ENCODE results near the gene TNN. TPM values are rescaled to one million over a fixed set of nuclear protein-coding genes. Genes with fewer than 3 reads are reported as not detected.

The TNN gene
- total RNA-seq, 1 experiment from 2014 or later = not detected

DNA sequence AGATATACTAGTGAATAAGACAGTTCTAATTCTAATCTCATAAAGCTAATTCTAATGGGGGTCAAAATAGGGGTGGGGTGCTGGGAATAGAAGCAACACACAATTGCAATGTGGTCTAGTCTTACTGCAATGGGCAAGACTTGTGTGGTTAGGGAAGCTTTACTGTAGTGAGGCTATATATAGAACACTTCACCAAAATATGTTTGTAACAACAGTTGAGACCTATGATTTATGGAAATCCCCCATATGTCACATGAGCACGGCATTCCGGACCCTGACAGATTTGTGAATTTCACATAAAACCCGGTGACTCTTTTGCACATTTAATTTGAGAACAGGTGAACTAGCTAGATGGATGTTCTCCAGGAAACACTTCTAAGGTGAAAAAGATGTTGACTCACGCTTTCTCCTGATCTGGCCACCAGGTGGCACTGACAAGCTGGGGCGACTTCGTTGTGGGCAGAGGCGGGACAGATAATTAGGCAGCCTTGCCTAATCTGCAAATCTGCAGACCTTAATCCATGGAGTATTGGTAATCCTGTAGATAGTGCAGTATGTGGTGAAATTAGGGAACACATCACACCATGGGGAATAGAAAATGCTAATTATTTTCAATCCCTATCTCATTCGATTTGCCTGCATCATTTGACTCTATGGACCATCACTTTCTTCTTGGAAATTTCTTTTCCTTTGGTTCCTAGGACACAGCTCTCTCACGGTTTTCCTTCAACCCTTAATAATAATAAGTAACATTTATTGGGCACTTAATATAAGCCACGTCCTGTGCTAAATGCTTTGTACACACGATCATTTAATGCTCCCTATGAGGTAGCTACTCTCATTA lies 87.2 kb downstream of the TNN start:
- BruUV-seq (replicated peaks) = no TSS peak
- intact Hi-C loops (cut with micrococcal nuclease; ENCODE audit: unreplicated experiment) = loop anchor here (1.0 to 10.0 kb wide), 4 partner anchors 164 to 1688 kb away; no protein-coding TSS in a partner anchor
- no peak for TF ChIP-seq EZH2 (IDR thresholded peaks at IDR 0.05; ENCODE audit: borderline replicate concordance, low read depth, low read length, poor library complexity, severe bottlenecking)
- TF ChIP-seq, protein P1, sequence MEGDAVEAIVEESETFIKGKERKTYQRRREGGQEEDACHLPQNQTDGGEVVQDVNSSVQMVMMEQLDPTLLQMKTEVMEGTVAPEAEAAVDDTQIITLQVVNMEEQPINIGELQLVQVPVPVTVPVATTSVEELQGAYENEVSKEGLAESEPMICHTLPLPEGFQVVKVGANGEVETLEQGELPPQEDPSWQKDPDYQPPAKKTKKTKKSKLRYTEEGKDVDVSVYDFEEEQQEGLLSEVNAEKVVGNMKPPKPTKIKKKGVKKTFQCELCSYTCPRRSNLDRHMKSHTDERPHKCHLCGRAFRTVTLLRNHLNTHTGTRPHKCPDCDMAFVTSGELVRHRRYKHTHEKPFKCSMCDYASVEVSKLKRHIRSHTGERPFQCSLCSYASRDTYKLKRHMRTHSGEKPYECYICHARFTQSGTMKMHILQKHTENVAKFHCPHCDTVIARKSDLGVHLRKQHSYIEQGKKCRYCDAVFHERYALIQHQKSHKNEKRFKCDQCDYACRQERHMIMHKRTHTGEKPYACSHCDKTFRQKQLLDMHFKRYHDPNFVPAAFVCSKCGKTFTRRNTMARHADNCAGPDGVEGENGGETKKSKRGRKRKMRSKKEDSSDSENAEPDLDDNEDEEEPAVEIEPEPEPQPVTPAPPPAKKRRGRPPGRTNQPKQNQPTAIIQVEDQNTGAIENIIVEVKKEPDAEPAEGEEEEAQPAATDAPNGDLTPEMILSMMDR (conservative IDR thresholded peaks at IDR 0.05; ENCODE audit: low read depth, low read length) = peak; percentile 92
- no peaks in the 10 kb centered on the region for H3K36me3 ChIP-seq (ENCODE audit: insufficient read depth, low read length, poor library complexity, severe bottlenecking)
- ChIA-PET CTCF (interaction anchor here (0.8 to 1.8 kb wide), 5 partner anchors 9 to 165 kb away, joined by 3 to 8 read pairs (median 5); no protein-coding TSS in a partner anchor), POLR2A (ENCODE audit: low non-redundant PET) (no interaction called here)
- H3K9me3 ChIP-seq (ENCODE audit: low read depth, low read length, poor library complexity, severe bottlenecking) = no peaks in the 10 kb centered on the region
- no peak overlapping the region for H3K4me3 ChIP-seq (ENCODE audit: low read depth, low read length, poor library complexity, severe bottlenecking)
- DNase-seq (ENCODE audit: low spot score) = peak; percentile 70
- no peaks in the 10 kb centered on the region for H3K4me1 ChIP-seq (ENCODE audit: insufficient read depth, low read length, poor library complexity, severe bottlenecking)
- no peaks in the 10 kb centered on the region for H3K27me3 ChIP-seq (replicated peaks; ENCODE audit: insufficient read depth, low read depth, low read length, poor library complexity)
- H3K27ac ChIP-seq (ENCODE audit: low read depth, low read length, poor library complexity, severe bottlenecking) = no peak overlapping the region

DNA sequence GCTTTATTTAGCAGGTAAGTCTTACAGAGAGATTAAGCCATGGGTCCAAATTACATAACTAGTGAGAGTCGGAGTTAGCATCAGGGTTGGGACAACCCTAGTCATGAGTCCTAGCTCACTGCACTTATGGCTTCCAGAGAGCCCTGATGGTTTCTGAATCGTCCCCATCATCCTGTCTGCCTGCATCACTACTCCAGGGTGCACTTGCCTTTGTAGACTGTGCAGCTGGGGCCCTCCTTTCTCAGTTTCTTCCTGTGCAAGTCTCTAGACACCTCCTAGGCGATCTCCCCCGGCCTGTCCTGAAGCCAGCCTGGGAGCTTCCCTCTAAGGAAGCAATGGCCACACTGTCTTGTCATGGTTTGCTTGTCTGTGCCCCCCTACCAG lies 87.8 kb downstream of the TNN start:
- no peak for DNase-seq (ENCODE audit: low spot score)
- H3K27ac ChIP-seq (ENCODE audit: low read depth, low read length, poor library complexity, severe bottlenecking) = no peak overlapping the region
- H3K27me3 ChIP-seq (replicated peaks; ENCODE audit: insufficient read depth, low read depth, low read length, poor library complexity) = no peaks in the 10 kb centered on the region
- no TSS peak for BruUV-seq (replicated peaks)
- H3K36me3 ChIP-seq (ENCODE audit: insufficient read depth, low read length, poor library complexity, severe bottlenecking) = no peaks in the 10 kb centered on the region
- TF ChIP-seq EZH2 (IDR thresholded peaks at IDR 0.05; ENCODE audit: borderline replicate concordance, low read depth, low read length, poor library complexity, severe bottlenecking) = no peak
- TF ChIP-seq, protein P1 (conservative IDR thresholded peaks at IDR 0.05; ENCODE audit: low read depth, low read length) = no peak
- no peak overlapping the region for H3K4me3 ChIP-seq (ENCODE audit: low read depth, low read length, poor library complexity, severe bottlenecking)
- no peaks in the 10 kb centered on the region for H3K9me3 ChIP-seq (ENCODE audit: low read depth, low read length, poor library complexity, severe bottlenecking)
- CTCF ChIA-PET = interaction anchor here (0.8 to 1.8 kb wide), 6 partner anchors 9 to 219 kb away, joined by 3 to 8 read pairs (median 4); no protein-coding TSS in a partner anchor
- POLR2A ChIA-PET (ENCODE audit: low non-redundant PET) = no interaction called here
- intact Hi-C loops (cut with micrococcal nuclease; ENCODE audit: unreplicated experiment) = loop anchor here (1.0 to 10.0 kb wide), 4 partner anchors 164 to 1687 kb away; no protein-coding TSS in a partner anchor
- H3K4me1 ChIP-seq (ENCODE audit: insufficient read depth, low read length, poor library complexity, severe bottlenecking) = no peaks in the 10 kb centered on the region

DNA sequence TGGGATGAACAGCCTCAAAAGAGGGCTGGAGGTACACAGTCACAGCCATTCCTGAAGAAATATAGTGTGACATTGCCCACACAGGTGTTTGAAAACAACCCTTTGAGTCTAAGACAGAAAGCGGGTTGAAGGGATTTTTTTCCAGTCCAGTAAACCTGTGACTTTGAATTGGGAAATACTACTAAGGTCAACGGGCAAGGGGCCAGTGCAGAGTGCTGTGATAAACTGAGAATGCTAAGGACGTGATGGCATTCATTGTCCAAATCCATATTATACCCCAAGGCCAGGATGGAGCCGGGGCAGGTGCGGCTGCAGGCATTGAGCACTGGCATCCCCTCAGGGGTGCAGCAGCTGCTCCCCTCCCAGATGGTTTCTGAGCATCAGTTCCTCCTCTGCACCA lies 88.3 kb downstream of the TNN start:
- CTCF ChIA-PET = interaction anchor here (1.0 to 1.8 kb wide), 4 partner anchors 161 to 218 kb away, joined by 3 to 8 read pairs (median 4); no protein-coding TSS in a partner anchor
- DNase-seq (ENCODE audit: low spot score) = no peak
- no peaks in the 10 kb centered on the region for H3K27me3 ChIP-seq (replicated peaks; ENCODE audit: insufficient read depth, low read depth, low read length, poor library complexity)

More for the DNA sequence above, 88.3 kb downstream of the TNN start:
- H3K9me3 ChIP-seq (ENCODE audit: low read depth, low read length, poor library complexity, severe bottlenecking) = no peaks in the 10 kb centered on the region
- no peak overlapping the region for H3K4me3 ChIP-seq (ENCODE audit: low read depth, low read length, poor library complexity, severe bottlenecking)
- BruUV-seq (replicated peaks) = no TSS peak
- H3K27ac ChIP-seq (ENCODE audit: low read depth, low read length, poor library complexity, severe bottlenecking) = no peak overlapping the region
- intact Hi-C loops (cut with micrococcal nuclease; ENCODE audit: unreplicated experiment) = loop anchor here (1.0 to 10.0 kb wide), 4 partner anchors 163 to 1687 kb away; no protein-coding TSS in a partner anchor
- H3K4me1 ChIP-seq (ENCODE audit: insufficient read depth, low read length, poor library complexity, severe bottlenecking) = no peaks in the 10 kb centered on the region
- H3K36me3 ChIP-seq (ENCODE audit: insufficient read depth, low read length, poor library complexity, severe bottlenecking) = no peaks in the 10 kb centered on the region
- TF ChIP-seq, protein P1 (conservative IDR thresholded peaks at IDR 0.05; ENCODE audit: low read depth, low read length) = no peak
- no peak for TF ChIP-seq EZH2 (IDR thresholded peaks at IDR 0.05; ENCODE audit: borderline replicate concordance, low read depth, low read length, poor library complexity, severe bottlenecking)
- POLR2A ChIA-PET (ENCODE audit: low non-redundant PET) = no interaction called here

Measured in A673 (cell line).